Fibroblast of the conjunctiva (primary cell): ENCODE results near the gene CCNA1.

Experiments used
- DNase-seq: peaks from one replicate; pipeline ENCODE4 v3.0.0-alpha.2; 2010; ENCODE audit warnings: low read depth

The CCNA1 gene

DNA sequence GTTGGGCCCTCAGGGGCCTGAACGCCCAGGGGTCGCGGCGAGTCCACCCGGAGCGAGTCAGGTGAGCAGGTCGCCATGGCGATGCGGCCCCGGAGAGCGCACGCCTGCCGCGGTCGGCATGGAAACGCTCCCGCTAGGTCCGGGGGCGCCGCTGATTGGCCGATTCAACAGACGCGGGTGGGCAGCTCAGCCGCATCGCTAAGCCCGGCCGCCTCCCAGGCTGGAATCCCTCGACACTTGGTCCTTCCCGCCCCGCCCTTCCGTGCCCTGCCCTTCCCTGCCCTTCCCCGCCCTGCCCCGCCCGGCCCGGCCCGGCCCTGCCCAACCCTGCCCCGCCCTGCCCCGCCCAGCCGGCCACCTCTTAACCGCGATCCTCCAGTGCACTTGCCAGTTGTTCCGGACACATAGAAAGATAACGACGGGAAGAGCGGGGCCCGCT, at the start of gene CCNA1:
TSS of gene CCNA1 (plus strand) at position 390 of the 439 bp plus-strand sequence. CDS start 562 bp downstream, outside the sequence.
- no peak for DNase-seq

GRCh38 chr13:36385489-36385888, 46.8 kb upstream of the CCNA1 start:
- DNase-seq, result no peak

GRCh38 chr13:36395280-36395679, 37.0 kb upstream of the CCNA1 start:
- DNase-seq, result peak; percentile 69

- no peak for DNase-seq
These were observed 27.1 kb upstream of the CCNA1 start for GRCh38 chr13:36405151-36405550.

GRCh38 chr13:36412736-36413135, 19.6 kb upstream of the CCNA1 start:
- no peak for DNase-seq

DNA sequence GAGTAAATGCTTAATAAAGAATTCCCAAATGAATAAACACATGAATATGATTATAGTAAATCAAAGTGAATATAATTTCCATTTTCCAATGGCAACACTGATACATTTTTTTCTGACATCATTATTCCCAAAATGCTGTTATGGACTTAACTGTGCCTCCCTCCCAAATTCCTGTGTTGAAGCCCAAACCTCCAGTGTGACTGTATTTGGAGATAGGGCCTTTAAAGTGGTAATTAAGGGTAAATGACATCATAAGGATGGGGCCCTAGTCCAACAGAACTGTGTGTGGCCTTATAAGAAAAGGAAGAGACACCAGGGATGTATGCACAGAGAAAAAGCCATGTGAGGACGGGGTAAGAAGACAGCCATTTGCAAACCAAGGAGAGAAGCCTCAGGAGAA, 19.1 kb upstream of the CCNA1 start:
- DNase-seq, result no peak

DNA sequence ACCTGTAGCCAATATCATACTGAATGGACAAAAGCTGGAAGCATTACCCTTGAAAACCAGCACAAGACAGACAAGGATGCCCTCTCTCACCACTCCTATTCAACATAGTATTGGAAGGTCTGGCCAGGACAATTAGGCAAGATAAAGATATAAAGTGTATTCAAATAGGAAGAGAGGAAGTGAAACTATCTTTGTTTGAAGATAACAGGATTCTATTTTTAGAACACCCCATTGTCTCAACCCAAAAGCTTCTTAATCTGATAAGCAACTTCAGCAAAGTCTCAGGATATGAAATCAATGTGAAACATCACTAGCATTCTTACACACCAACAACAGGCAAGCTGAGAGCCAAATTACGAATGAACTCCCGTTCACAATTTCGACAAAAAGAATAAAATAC, 17.8 kb upstream of the CCNA1 start:
- no peak for DNase-seq

DNA sequence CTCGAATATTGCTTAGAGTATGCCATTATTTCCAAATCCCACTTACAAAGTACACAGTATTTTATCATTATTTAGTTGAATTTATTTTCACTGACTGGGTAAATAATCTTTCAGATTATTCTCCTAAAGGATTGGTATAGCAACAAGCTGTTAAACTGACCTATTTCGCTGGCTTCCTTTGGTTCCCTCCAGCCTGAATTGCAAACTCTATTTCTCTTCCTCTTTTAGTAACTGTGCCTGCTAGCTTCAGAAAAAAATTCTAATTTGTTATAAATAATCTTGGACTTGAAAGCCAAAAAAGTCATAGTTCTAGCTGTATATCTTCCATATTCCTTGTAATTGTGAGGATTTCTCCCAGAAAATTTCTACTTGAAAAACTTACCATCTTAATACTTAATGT, 15.0 kb upstream of the CCNA1 start:
- no peak for DNase-seq

DNA sequence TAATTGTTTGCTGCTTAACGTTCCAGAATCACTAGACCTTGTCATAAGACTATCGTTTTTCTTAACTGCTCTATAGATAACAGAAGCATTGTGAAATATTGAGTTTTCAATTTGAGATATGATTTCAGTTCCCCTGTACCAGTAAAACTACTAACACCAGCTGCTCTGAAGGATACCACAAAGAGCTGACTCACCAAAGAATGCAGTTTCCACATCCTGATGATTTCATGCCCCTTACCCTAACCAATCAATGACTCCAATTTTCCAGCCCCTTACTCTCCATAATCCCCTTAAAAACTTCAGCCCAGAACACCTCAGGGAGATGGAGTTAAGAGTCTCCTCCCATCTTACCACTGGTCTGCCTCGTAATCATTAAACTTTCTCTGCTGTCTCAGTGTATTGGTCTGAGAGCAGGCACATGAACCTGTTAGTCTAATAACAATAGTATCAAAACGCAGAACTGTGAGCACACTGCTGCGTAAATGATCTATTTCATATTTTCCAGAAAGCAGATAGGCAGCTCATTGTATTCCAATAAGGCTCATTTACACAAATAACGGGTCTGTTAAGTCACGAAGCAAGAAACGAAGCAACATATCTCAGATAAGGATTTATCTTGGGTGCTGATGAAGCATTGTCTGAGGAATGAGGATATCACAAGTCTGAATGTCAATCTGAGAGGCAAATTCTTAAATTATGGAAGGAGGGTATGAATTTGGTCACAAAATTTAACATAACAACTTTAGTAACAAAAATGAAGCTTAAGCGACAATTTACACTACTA, 14.1 kb upstream of the CCNA1 start:
- peak; percentile 28 for DNase-seq

GRCh38 chr13:36420437-36420891, 11.8 kb upstream of the CCNA1 start:
- peak; percentile 62 for DNase-seq

- DNase-seq, result no peak
These were observed 10.8 kb upstream of the CCNA1 start for GRCh38 chr13:36421447-36421846.

DNA sequence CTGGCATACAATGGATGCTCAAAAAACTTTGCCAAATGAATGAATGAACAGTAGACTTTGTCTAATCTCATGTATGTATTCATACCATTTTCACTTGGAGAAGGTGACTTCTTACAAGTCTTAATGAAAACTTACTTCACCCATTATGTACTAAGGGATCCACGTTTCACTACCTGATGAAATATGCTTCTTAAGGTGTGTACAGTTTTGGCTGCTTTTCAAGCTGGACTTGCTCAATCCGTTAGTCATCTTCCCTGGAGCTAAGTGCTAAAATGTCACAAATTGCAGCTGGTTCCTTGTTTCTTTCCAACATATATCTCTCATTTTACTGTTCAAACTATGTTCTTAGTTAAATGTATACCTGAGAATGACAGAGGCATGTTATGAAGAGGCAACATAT, 4.2 kb upstream of the CCNA1 start:
- DNase-seq, result no peak

DNA sequence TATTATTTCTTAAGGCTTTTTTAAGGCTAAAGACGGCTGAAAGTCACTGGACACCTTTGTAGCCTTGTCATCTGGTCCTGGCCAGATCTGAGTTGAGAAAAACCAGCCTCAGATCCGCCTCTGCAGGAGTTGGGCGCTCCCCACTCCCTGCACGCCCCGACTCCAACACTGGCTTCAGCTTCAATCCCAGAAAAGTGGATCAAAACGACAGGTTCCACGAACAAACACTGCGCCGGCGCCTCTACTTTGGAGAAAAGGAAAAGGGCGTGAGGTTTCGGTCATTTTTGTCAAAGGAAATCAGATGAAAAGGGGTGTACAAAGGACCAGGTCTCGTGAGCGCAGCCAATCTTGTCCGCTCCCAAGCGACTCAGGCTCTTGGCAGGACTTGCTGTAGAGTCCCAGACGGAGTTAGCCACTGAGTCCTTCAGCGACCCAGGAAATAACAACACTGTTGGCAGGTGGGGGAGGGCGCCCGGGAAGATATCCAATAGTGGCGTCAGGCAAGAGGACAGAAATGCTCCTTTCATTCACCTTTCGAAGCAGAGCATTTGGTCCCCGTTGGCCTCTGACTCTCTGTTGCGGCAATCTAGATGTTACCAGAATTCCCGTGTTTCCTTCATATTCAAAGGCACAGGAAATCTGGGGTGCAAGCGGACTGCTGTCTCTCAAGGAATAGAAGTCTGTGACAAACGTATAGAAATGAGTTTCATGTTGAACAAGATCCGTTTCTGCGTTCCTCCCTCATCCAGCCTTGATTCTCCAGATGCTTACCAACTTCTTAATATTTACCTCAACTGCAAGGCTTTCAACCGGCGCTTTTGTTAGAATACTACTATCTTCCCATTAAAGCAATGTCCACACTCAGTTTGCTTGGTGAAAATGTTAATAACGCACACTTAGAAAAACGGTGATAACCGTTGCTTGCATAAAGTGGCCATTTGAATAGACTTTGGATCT, 1.8 kb upstream of the CCNA1 start:
- DNase-seq, result no peak

GRCh38 chr13:36431204-36432105, 840 bp upstream of the CCNA1 start:
- DNase-seq, result no peak

DNA sequence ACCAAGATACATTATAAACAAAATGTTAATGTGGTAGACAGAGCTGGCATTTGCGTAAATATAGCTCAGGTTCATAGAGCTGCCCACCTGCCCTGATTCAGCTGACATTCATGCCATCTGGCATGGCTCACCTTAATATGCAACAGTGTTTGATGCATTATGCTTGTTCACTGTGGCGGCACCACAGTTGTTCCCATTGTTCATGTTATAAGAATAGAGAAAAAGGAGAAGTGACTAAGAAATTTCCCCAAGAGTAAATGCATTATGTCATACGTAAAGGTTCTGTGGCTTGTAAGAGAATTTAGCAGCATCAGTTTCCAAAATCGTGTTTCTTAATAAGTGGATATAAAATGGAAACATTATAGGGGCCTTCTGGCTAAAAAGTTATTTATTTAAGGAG, 4.5 kb downstream of the CCNA1 start:
- DNase-seq, result no peak

- DNase-seq, result no peak
These were observed 6.5 kb downstream of the CCNA1 start for GRCh38 chr13:36438594-36439483.

DNA sequence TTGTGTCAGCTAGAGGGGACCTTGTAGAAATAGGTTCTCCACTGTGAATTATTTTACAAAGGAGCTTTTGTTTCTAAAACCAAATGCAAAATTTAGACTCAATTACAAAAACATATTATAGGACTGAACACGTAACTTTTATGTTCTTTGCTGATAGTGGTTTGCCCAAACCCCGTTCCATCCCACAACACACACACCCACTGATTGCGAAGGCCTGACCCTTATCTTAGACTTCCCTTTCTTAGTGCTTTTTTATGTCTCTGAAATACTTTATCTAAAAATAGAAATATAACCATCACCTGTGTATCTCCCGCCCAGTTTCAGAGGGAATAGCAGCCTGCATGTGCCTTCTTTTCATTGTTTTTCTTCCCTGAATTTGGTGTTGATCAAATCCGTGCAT, 13.0 kb downstream of the CCNA1 start:
- DNase-seq, result no peak

GRCh38 chr13:36445891-36446351, 13.6 kb downstream of the CCNA1 start:
- DNase-seq, result no peak

GRCh38 chr13:36447501-36447900, 15.2 kb downstream of the CCNA1 start:
- DNase-seq, result no peak

DNA sequence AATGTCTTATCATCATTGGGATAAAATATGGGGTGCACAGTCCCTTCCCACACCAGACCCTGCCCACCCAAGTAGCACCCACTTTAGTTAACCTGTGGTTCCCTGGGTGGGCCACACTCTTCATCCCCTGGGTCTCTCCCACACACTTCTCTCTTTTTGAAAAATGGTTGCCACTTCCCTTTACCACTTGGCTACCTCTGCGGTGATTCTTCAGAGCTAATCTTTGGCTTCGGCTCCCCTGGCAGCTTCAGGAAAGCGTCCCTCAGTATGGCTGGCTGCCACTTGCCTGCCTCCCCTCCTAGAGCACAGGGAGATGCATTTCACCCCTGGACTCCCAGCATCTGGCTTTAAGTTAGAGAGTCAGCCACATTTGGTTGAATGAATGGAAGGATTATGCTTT, 18.2 kb downstream of the CCNA1 start:
- no peak for DNase-seq

DNA sequence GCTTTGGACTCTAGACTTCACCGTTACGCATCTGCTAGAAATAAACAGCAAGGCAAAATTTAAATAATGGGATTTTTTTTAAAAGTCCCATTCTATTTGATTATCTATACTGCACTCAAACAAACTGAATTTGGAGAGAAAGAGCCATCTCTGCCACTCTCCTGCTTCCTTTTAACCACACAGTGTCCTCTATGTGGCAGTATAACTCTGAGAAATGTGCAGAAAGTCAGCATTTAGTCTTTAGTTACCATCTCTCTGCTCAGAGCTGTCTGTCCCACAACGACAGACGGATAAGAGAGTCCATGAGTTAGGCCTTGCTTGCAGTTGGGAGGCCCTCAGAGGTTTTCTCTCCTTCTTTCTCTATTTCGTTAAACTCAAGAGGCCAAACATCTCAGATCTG, 21.2 kb downstream of the CCNA1 start:
- DNase-seq, result peak; percentile 18
